Spleen (tissue), 11 donors: Measurements from ENCODE around the gene BCO2. TPM values are rescaled to one million over a fixed set of nuclear protein-coding genes. Genes with fewer than 3 reads are reported as not detected.
A peak's percentile ranks its signal among the peaks of the same experiment; 100 is the strongest.

Experiments
- DNase-seq: peaks from one replicate; pipeline ENCODE4 v3.0.0-alpha.2; 2020
- H3K27ac ChIP-seq, 8 donors: fragments of 200-600 bp; sonication (generic) in 7 of 8; 1 replicate in 4 of 8; 2 replicates in 4 of 8; pipeline versions ENCODE4 v1.5.0 to v1.8.0; 2016 to 2021; ENCODE audit warnings: inconsistent platforms in 4 of 8, mild to moderate bottlenecking in 4 of 8, moderate library complexity in 1 of 8
- H3K27me3 ChIP-seq, 7 donors: fragments of 200-600 bp; sonication (generic) in 6 of 7; replicated peaks in 1 of 7; 1 replicate in 4 of 7; 2 replicates in 3 of 7; pipeline versions ENCODE4 v1.5.0 to v1.8.0; 2016 to 2021; ENCODE audit warnings: inconsistent platforms in 3 of 7, mild to moderate bottlenecking in 1 of 7
- H3K36me3 ChIP-seq, 6 donors: fragments of 200-600 bp; sonication (generic) in 5 of 6; 1 replicate in 4 of 6; 2 replicates in 2 of 6; pipeline versions ENCODE4 v1.5.0 to v1.8.0; 2016 to 2021; ENCODE audit warnings: inconsistent platforms in 2 of 6
- H3K4me1 ChIP-seq, 6 donors: fragments of 200-600 bp; sonication (generic) in 5 of 6; 1 replicate in 3 of 6; 2 replicates in 3 of 6; pipeline versions ENCODE4 v1.5.0 to v1.8.0; 2016 to 2021; ENCODE audit warnings: inconsistent platforms in 3 of 6
- H3K4me3 ChIP-seq, 8 donors: fragments of 200-600 bp; sonication (generic) in 7 of 8; 1 replicate in 4 of 8; 2 replicates in 4 of 8; pipeline versions ENCODE4 v1.5.0 to v1.8.0; 2016 to 2021; ENCODE audit warnings: inconsistent platforms in 4 of 8, mild to moderate bottlenecking in 4 of 8, moderate library complexity in 2 of 8
- H3K9me3 ChIP-seq, 8 donors: fragments of 200-600 bp; sonication (generic) in 7 of 8; 1 replicate in 4 of 8; 2 replicates in 4 of 8; pipeline versions ENCODE4 v1.5.0 to v1.8.0; 2016 to 2021; ENCODE audit warnings: inconsistent platforms in 4 of 8
- POLR2A ChIP-seq, 3 donors: fragments of 450-650 bp; IDR thresholded peaks; one replicate each; pipeline ENCODE4 v1.5.1; 2017; ENCODE audit warnings: antibody characterized with exemption in 3 of 3, mild to moderate bottlenecking in 1 of 3
- POLR2AphosphoS5 ChIP-seq, 3 donors: sonication (generic); formaldehyde crosslinking; IDR thresholded peaks; one replicate each; pipeline ENCODE4 v1.5.1; 2017; ENCODE audit warnings: antibody characterized with exemption in 3 of 3
- WGBS, 5 donors: extraction: QIAGEN DNeasy Blood & Tissue Kit in 3 of 5; methylation state at CpG; one replicate each; pipeline versions ENCODE4 v1.1.5 to v1.1.7; 2013 to 2018; 5-methylcytosine and 5-hydroxymethylcytosine counted together
- intact Hi-C: fragments of 100-400 bp; cut with DNase I; formaldehyde crosslinking; loops from one replicate; pipeline ENCODE4 v1.15.0; 2023; ENCODE audit warnings: low total_unique reads
- polyA plus RNA-seq, 3 donors: library from polyadenylated mRNA; stranded (reverse); fragments of 200-250 nt; gene quantifications; one replicate each; pipeline ENCODE4 v1.2.1, GENCODE V29; 2013
- total RNA-seq, 7 donors: library from RNA; depleted of rRNA in 3 of 7; stranded (reverse); fragments of >200 nt in 3 of 7; fragmentation: NEBNext Ultra II Directional in 4 of 7; extraction: Animal tissue kit (Norgen Biotek cat#: 25700) in 4 of 7; gene quantifications; one replicate each; pipeline versions ENCODE4 v1.1.0 to v1.2.1, GENCODE V29; 2016 to 2021
- TF ChIP-seq, protein P1 (sequence below), 11 experiments: fragments of 200-600 bp in 7 of 11; fragments of 450-650 bp in 4 of 11; sonication (generic) in 4 of 11; IDR thresholded peaks in 8 of 11; conservative IDR thresholded peaks in 3 of 11; 1 replicate in 7 of 11; 2 replicates in 4 of 11; pipeline versions ENCODE4 v1.4.0 to v1.8.0; 2016 to 2021; ENCODE audit warnings: antibody characterized with exemption in 11 of 11, inconsistent platforms in 4 of 11, mild to moderate bottlenecking in 1 of 11
- donor health status: healthy with polysubstance abuse.
- donor health status: DM: no; HTN: no; CAD: no; lungs with moderate emphysema.
- donor health status: DM: no; HTN: no; CAD: no.
- donor health status: Bipolar disorder and iron deficiency.
- donor health status: healthy.
- donor health status: DM: no; HTN: no; CAD: no.
- donor health status: DM: yes; HTN: yes; CAD: no.

BCO2 gene
- total and polyA plus RNA-seq, 10 donors: 1.6 to 7.8 (median 3.8) TPM

DNA sequence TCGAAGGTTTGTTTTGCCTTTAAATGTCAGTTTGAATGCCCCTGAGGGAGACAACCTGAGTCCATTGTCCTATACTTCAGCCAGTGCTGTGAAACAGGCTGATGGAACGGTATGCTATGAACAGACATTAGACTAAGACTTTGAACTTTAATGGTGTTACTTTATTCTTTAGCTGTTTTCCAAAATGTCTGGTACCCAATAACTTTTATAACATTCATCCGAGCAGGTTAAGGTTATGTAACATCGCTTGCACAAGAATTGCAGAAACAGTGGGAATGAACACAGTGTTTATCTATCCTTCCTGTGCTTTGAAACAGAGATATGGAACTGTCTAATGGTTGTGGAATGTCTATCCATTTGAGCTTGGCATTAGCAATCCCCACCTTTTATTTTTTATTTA, 38.4 kb downstream of the BCO2 start:
- no peak for DNase-seq
- no peak overlapping the region for H3K27ac ChIP-seq
- intact Hi-C loops: loop anchor here (10.0 kb wide), 2 partner anchors 1071 to 1321 kb away; no protein-coding TSS in a partner anchor
- TF ChIP-seq POLR2A (IDR thresholded peaks at IDR 0.05) (no peak), POLR2AphosphoS5 (IDR thresholded peaks at IDR 0.05) (no peak)
- TF ChIP-seq, protein P1, sequence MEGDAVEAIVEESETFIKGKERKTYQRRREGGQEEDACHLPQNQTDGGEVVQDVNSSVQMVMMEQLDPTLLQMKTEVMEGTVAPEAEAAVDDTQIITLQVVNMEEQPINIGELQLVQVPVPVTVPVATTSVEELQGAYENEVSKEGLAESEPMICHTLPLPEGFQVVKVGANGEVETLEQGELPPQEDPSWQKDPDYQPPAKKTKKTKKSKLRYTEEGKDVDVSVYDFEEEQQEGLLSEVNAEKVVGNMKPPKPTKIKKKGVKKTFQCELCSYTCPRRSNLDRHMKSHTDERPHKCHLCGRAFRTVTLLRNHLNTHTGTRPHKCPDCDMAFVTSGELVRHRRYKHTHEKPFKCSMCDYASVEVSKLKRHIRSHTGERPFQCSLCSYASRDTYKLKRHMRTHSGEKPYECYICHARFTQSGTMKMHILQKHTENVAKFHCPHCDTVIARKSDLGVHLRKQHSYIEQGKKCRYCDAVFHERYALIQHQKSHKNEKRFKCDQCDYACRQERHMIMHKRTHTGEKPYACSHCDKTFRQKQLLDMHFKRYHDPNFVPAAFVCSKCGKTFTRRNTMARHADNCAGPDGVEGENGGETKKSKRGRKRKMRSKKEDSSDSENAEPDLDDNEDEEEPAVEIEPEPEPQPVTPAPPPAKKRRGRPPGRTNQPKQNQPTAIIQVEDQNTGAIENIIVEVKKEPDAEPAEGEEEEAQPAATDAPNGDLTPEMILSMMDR (IDR thresholded peaks at IDR 0.05 in 8 of 11, conservative IDR thresholded peaks at IDR 0.05 in 3 of 11): no peak
- peaks cover 0 to 7% (median 0%) of the 10 kb centered on the region in 6 donors for H3K4me1 ChIP-seq
- H3K4me3 ChIP-seq: no peak overlapping the region
- no peaks in the 10 kb centered on the region for H3K27me3 ChIP-seq
- no peaks in the 10 kb centered on the region for H3K9me3 ChIP-seq
- 82 to 90% (median 87%) methylated on average over 4 of the region's 4 CpGs for WGBS, 5 donors
- H3K36me3 ChIP-seq: no peaks in the 10 kb centered on the region

DNA sequence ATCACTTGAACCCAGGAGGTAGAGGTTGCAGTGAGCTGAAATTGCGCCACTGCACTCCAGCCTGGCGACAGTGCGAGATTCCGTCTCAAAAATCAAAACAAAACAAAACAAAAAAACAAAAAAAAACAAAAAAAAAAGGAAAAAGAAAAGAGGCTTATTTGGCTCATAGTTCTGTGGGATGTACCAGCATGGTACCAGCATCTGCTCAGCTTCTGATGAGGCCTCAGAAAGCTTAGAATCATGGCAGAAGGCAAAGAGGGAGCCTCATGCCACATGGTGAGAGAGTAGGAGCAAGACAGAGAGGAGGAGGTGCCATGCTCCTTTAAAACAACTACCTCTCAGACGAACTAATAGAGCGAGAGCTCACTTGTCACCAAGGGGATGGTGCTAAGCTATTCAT, 40.3 kb downstream of the BCO2 start:
- 88 to 97% (median 89%) methylated on average over 6 of the region's 6 CpGs for WGBS, 5 donors
- intact Hi-C loops: loop anchor here (10.0 kb wide), 2 partner anchors 1069 to 1319 kb away; no protein-coding TSS in a partner anchor
- Histone ChIP-seq H3K4me3 (no peak overlapping the region), H3K4me1 (peaks cover 0 to 8% (median 6%) of the 10 kb centered on the region in 6 donors), H3K27me3 (no peaks in the 10 kb centered on the region), H3K9me3 (no peaks in the 10 kb centered on the region), H3K36me3 (no peaks in the 10 kb centered on the region), H3K27ac (no peak overlapping the region)
- DNase-seq: no peak
- TF ChIP-seq POLR2AphosphoS5 (IDR thresholded peaks at IDR 0.05): no peak
- TF ChIP-seq, protein P1 (IDR thresholded peaks at IDR 0.05 in 8 of 11, conservative IDR thresholded peaks at IDR 0.05 in 3 of 11): no peak
- TF ChIP-seq POLR2A (IDR thresholded peaks at IDR 0.05): no peak

DNA sequence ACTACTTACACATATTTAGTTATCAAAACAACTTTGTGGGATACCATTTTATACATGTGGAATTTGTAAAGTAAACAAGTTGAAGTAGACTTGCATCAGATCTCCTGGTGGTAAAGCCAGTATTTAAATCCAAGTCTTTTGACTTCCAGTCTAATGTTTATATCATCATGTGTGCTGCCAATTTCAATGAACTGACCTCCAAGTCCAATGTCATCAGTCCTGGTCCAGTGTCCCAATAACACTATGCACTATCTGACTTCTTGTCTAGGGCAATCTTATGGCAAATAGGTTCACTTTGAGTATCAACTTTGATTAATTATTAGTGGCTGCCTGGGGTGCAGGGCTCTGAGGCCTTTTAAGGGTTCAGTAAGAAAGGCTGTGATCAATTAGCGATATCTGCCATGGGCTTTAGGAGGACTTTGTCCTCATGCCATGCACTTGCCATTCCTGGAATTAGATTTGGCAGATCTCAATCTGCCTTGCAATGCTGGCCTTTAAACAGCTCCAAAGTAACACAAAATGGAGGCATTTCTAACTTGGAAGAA, 41.3 kb downstream of the BCO2 start:
- no peak overlapping the region for H3K4me3 ChIP-seq
- no peaks in the 10 kb centered on the region for H3K36me3 ChIP-seq
- no peak for TF ChIP-seq POLR2A (IDR thresholded peaks at IDR 0.05)
- no peak for TF ChIP-seq POLR2AphosphoS5 (IDR thresholded peaks at IDR 0.05)
- TF ChIP-seq, protein P1 (IDR thresholded peaks at IDR 0.05 in 8 of 11, conservative IDR thresholded peaks at IDR 0.05 in 3 of 11): no peak
- intact Hi-C loops: loop anchor here (10.0 kb wide), 2 partner anchors 1068 to 1318 kb away; no protein-coding TSS in a partner anchor
- H3K4me1 ChIP-seq: peaks cover 0 to 8% (median 5%) of the 10 kb centered on the region in 6 donors
- no peak overlapping the region for H3K27ac ChIP-seq
- no peak for DNase-seq
- WGBS, 5 donors: 95 to 100% (median 96%) methylated on average over 1 of the region's 1 CpG
- H3K27me3 ChIP-seq: no peaks in the 10 kb centered on the region
- no peaks in the 10 kb centered on the region for H3K9me3 ChIP-seq

DNA sequence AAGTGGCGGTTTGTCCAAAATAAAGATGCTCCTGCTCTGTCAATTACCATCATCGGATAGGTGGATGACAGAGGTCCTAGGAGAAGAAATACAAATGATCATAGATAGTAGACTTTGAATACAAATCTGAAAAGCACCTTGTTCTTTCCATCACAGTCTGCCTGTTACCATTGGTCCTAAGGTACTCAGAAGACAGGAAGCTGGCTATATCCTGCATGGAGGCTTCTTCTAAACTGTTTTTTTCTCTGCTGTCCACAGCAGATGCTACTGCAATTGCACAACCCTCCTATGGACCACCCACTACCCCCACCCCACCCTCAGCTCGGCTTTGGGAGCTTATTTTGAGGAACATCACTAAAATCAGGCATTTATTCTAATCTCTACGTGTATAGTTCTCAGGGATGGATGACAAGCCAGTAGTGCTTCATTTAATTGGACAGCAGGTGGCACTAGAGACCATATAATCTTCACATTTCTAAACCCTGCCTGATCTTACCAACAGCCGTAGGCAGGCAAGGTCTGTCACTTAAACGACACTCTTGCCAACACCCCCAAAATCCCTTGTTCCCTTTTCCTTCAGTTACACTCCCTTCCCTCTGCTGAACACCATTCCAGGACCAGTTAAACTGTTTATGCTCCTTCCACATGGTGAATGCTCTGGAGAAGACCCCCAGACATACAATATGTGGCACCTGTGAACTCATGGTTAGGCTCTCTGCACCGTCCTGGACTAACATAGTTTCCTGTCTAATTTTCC, 44.3 kb downstream of the BCO2 start:
- intact Hi-C loops: loop anchor here (2.0 to 10.0 kb wide), 3 partner anchors 61 to 1315 kb away; no protein-coding TSS in a partner anchor
- no peaks in the 10 kb centered on the region for H3K36me3 ChIP-seq
- H3K4me3 ChIP-seq: no peak overlapping the region
- H3K27ac ChIP-seq: no peak overlapping the region
- TF ChIP-seq POLR2A (IDR thresholded peaks at IDR 0.05): no peak
- TF ChIP-seq POLR2AphosphoS5 (IDR thresholded peaks at IDR 0.05): no peak
- TF ChIP-seq, protein P1 (IDR thresholded peaks at IDR 0.05 in 8 of 11, conservative IDR thresholded peaks at IDR 0.05 in 3 of 11): peak; percentile 74 to 94 (median 86)
- peaks cover 0 to 8% (median 5%) of the 10 kb centered on the region in 6 donors for H3K4me1 ChIP-seq
- WGBS, 5 donors: 35 to 39% (median 36%) methylated on average over 7 of the region's 7 CpGs
- peak; percentile 70 for DNase-seq
- H3K27me3 ChIP-seq: no peaks in the 10 kb centered on the region
- no peaks in the 10 kb centered on the region for H3K9me3 ChIP-seq
